ENCODE measurements around the gene CNOT8.
"Not testable (repeated sequence)": the region's sequence is repeated elsewhere in the genome, so short reads cannot be mapped to it uniquely, and the experiment has no call there.

CNOT8 gene

DNA sequence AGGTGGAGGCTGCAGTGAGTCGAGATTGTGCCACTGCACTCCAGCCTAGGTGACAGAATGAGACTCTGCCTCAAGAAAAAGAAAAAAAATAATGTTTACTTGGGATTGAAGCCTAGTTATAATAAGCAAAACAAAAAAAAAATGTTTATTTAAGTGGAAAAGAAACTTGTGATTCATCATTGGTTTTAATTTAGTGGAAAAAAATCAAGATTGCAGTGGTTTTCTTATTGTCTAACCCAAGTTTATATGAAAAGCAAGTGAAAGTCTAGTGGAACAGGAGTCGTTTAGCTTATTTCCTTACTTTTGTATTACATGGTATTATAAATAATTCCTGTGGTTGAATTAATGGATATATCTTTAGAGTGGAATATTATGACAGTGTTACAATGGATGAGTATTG, 8.4 kb downstream of the CNOT8 start:
- DNase-seq: no peak

DNA sequence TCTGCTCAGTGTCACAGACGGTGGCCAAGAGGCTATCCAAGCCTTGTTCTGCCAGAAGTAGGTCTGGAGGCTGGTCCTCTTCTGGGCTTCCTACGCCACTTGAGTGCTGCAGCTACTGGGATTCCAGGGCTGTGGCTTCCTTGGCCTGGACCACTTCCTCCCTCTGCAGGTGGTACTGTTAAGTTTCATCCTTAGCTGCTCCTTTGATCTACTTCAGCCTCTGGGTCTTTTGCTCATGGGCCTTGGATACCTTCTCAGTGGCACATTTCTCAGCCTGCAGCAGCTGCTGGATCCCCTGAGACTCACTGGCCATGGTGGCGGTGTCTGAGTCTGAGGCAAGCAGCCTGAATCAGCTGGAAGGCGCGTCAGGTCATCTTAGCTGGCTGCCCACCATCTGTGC, 10.3 kb downstream of the CNOT8 start:
- no peak for DNase-seq

DNA sequence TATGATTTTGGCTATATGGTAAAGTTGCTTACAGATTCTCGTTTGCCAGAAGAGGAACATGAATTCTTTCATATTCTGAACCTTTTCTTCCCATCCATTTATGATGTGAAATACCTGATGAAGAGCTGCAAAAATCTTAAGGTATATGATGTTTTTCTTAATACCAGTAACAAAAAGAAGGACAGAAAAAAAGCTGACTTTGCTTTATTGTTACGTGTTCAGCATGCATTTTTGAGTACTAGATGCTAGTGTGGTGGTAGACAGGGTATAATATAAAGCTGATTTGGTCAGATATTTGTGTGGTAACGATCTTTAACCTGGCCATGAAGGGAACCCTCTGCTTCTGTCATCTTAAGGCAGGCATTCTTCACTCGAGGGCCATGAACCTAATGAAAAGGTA, 13.3 kb downstream of the CNOT8 start:
- no peak for DNase-seq

DNA sequence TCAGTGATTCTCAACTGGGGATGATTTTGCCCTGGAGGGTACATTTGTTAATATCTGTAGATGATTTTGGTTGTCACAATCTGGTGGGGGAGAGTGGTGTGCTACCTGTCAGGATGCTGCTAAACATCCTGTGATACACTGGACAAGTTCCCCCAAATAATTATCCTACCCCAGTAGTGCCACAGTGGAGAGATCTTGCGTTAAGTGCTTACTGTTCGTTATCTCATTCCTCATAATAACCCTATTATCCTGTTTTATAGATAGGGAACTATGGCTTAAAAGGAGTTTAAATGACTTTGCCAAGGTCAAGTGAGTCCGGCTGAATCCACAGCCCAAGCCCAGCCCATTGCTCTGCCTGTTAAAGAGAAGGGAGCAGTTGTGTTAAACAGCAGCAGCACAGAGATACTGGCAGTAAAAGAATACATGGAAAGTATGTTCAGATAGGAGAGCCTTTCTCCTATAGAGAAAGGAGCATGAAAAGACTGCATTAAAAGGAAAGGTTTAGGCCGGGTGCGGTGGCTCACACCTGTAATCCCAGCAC, 15.4 kb downstream of the CNOT8 start:
- no peak for DNase-seq

- DNase-seq: no peak
These were observed 20.4 kb downstream of the CNOT8 start for GRCh38 chr5:154878642-154879335.

DNA sequence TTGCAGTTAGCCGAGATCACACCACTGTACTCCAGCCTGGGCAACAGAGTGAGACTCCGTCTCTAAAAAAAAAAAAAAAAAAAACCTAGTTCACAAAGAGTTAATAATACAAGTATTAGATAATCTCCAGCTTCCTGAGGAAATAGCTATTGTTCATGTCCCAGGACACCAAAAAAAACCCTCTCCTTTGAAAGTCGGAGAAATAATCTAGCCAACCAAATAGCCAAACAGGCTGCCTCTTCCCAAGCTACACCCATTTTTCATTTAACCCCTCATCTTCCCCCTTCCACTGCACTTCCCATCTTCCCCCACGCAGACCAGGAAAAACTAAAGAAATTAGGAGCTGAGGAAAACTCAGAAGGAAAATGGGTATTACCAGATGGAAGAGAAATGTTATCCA, 23.6 kb downstream of the CNOT8 start:
- DNase-seq: no peak

- no peak for DNase-seq
These were observed 26.0 kb downstream of the CNOT8 start for GRCh38 chr5:154884424-154884823.

- no peak for DNase-seq
These were observed 27.0 kb downstream of the CNOT8 start for GRCh38 chr5:154885439-154885838.

GRCh38 chr5:154892369-154892771, 33.9 kb downstream of the CNOT8 start:
- DNase-seq: no peak

DNA sequence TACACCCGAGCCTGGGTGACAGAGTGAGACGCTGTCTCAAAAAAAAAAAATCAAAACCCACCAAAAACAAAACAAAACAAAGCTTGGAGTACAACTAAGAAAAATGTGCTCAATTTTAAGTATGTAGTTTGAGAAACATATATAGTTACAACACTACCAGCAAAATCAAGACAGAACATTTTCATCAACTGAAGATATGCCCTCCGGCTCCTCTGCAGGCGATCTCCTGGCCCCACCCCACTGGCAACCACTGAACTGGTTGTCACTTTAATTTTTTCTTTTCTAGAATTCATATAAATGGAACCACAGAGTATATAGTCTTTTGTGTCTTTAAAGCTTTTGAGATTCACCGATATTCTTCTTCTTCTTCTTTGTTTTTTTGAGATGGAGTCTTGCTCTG, 35.0 kb downstream of the CNOT8 start:
- no peak for DNase-seq

DNA sequence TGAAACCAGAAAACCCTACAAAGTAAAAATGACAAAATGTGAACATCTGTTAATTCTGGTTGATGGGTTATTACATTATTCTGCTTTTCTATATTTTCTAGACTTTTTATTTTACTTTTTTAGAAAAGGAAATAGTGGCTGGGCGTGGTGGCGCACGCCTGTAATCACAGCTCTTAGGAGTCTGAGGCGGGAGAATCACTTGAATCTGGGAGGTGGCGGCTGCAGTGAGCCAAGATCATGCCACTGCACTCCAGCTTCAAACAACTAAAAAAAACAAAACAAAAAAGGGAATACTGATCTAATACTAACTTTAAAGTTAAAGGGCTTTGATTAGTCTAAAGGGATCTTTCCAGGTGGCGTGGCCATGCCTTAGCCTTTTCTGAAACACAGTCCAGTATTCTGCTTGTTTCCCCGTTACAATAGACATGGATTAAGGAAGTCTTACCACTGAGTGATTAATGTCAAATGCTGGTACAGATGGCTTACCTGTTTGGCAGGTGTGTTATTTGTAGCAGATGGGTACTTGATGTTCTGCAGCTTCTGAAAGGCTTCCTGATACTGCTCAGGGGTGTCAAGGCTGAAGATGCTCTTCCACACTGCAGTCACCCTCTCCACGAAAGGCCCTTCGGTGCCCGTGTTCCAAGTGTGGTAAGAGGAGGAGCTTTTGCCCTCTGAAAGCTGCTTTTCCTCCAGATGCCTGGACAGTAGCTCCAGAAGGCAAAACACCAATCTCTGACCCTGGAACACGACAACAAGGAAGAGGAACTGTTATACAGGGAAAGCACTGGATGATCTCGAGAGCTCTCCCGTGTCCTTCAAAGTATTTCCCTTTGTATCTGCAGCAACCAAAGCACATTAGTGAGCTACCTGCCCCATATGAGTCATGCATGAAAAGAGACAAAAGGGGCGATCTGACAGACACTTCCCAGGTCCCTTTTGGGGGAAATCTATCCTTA, 37.5 kb downstream of the CNOT8 start:
- no peak for DNase-seq

GRCh38 chr5:154896562-154897165, 38.2 kb downstream of the CNOT8 start:
- no peak for DNase-seq

- no peak for DNase-seq
These were observed 39.8 kb downstream of the CNOT8 start for GRCh38 chr5:154898210-154898609.

DNA sequence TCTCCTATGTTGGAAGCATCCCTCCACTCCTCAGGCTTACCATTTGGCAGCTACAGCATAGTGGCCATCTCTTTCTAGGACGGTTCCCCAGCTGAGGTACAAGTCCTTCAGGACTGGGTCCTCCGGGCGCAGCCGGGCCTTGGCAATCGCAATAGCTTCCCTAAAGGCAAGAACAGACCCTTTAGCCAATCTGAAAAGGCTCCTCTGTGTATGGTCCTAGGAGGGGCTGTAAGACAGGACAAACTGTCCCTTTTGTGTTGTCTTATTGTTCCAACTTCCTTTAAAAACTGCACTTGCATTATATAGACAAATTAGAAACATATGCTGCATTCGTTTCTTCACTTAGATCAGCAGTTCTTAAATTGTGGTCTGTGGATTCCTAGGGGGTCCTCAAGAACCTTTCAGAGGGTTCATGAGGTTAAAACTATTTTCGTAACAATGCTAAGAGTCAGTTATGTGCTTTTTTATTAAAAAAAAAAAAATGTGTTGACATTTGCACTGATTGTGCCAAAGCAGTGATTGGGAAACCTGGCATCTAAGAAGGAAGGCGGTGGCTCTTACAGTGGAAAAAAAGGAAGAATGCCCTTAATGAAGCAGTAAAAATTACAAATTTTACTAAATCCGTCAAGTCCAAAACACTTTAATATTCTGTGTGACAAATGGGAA, 40.9 kb downstream of the CNOT8 start:
- DNase-seq: no peak

DNA sequence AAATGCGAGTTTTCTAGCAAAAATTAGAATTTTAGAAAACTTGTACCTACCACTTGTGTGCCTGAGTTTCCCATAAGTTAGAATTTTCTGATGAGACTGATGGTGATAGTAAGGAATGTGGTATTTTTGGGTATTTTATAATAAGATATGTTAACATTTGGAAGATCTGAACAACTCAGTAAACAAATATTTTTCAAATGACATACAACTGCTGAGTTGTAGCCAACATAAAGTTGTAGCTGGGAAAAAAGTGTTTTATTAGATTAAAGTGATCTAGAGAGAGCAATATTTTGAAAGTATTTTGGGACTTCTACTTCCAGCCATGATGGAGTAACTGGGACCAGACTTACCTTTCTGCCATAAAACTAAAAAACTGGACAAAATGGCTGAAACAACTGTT, 41.6 kb downstream of the CNOT8 start:
- no peak for DNase-seq

- no peak for DNase-seq
These were observed 42.8 kb downstream of the CNOT8 start for GRCh38 chr5:154901276-154901675.

DNA sequence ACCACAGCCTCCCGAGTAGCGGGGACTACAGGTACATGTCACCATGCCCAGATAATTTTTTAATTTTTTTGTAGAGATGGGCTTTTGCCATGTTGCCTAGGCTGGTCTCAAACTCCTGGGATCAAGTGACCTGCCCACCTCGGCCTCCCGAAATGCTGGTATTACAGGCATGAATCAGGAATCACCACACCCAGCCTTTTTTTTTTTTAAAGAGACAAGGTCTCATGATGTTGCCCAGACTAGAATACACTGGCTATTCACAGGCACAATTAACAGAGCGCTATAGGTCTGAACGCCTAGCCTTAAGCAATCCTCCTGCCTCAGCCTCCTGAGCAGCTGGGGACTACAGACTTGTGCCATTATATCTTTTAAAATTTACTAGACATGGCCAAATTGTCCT, 43.5 kb downstream of the CNOT8 start:
- DNase-seq: no peak

- not testable (repeated sequence) for DNase-seq
These were observed 47.2 kb downstream of the CNOT8 start for GRCh38 chr5:154905601-154906000.

DNA sequence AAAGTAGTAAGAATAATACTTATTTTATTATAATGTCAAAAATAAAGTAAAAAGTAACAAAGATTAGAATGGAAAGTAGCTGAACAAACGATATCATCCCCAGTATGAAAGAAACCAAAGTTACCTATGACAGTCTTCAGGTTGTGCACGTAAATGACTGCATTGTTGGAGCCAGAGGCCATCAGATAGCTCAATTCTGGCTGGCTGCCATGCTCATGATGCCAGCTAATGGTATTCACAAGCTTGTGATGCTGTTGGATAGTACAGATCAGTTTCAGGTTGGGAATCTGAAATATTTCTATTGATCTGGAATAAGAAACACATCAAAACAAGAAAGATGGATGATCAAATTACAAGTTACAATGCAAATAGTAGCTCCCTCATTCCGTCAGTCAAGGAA, 58.4 kb downstream of the CNOT8 start:
- DNase-seq: no peak

DNA sequence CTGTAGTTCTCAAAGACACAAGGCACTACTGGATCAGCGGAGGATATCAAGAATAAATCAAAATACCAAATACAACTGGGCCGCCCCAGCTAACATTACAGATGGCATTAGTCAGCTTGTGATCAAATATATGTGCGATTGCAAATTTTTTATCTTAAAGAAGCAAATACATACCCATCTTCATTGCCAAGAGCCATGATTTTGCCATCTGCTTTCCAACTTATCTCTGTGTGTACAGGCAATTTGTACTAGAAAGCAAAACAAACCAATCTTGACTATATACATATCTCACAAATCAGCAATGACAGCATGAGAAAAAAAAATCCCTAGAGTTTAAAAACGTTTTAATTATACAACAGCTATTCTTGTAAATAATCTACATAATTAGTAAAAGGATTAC, 59.3 kb downstream of the CNOT8 start:
- DNase-seq: no peak

DNA sequence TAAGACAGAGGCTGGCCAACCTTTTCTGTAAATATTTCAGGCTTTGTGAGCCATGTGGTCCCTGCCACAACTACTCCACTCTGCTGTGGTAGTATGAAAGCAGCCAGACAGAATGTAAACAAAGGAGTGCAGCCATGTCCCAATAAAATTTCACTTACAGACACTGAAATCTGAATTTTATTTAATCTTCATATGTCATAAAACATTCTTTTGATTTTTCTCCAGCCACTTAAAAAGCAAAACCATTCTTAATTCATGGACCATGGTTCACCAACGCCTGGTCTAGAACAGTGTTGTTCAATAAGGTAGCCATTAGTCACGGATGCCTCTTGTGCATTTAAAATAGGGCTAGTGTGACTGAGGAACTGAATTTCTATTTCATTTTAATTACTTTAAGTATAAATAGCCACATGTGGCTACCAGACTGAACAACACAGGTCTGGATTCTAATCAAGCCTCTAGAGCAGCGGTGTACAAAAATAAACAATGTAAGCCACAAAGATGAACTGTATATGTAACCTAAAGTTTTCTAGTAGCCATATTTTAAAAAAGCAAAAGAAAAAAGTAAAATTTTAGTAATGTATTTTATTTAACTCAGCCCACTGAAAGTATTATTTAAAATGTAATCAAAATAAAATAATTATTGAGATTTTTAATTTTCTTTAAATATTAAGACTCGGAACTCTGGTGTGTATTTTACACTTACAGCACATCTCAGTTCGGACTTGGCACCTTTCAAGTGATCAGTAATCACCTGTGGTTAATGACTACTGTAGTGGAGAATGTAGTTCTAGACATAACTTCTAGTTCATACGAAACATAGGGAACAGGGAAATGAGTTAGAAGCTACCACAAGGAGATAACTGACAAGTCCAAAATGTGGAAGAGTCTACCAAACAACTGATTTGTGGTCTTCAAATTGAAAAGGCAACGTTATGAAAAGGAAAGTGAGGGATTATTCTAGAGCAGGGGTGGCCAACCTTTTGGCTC, 65.3 kb downstream of the CNOT8 start:
- DNase-seq: no peak

All from stimulated activated CD4-positive, alpha-beta T cell treated with anti-CD3 and anti-CD28 coated beads, Interleukin-15, amount 100 ng/mL, for 24 hours (primary cell).